Muscle layer of colon (tissue), 2 donors: ENCODE measurements around the gene DLGAP1.
A peak's percentile ranks its signal among the peaks of the same experiment; 100 is the strongest.
"Not testable (repeated sequence)": the region's sequence is repeated elsewhere in the genome, so short reads cannot be mapped to it uniquely, and the experiment has no call there.

ENCODE experiments used
- H3K27ac ChIP-seq: one replicate; pipeline ENCODE4 v1.7.0; 2013; ENCODE audit warnings: low read depth, mild to moderate bottlenecking, low read length, moderate library complexity
- H3K27me3 ChIP-seq, 2 donors: one replicate each; pipeline ENCODE4 v1.7.0; 2013; ENCODE audit warnings: low read length in 2 of 2, mild to moderate bottlenecking in 2 of 2; ENCODE audit not compliant: insufficient read depth in 2 of 2, control insufficient read depth in 1 of 2
- H3K36me3 ChIP-seq: one replicate; pipeline ENCODE4 v1.7.0; 2013; ENCODE audit warnings: mild to moderate bottlenecking, low read length; ENCODE audit not compliant: insufficient read depth
- H3K4me1 ChIP-seq: one replicate; pipeline ENCODE4 v1.7.0; 2013; ENCODE audit warnings: mild to moderate bottlenecking, low read length; ENCODE audit not compliant: insufficient read depth
- H3K4me3 ChIP-seq, 2 donors: one replicate each; pipeline ENCODE4 v1.7.0; 2013; ENCODE audit warnings: low read length in 2 of 2, low read depth in 1 of 2, mild to moderate bottlenecking in 1 of 2, moderate library complexity in 1 of 2
- H3K9ac ChIP-seq: one replicate; pipeline ENCODE4 v1.7.0; 2013; ENCODE audit warnings: low read length
- H3K9me3 ChIP-seq: one replicate; pipeline ENCODE4 v1.7.0; 2013; ENCODE audit warnings: mild to moderate bottlenecking, low read length
- donor health status: abdominal sarcoma.
- donor health status: Adenocarcinoma of cecum.

The DLGAP1 gene

DNA sequence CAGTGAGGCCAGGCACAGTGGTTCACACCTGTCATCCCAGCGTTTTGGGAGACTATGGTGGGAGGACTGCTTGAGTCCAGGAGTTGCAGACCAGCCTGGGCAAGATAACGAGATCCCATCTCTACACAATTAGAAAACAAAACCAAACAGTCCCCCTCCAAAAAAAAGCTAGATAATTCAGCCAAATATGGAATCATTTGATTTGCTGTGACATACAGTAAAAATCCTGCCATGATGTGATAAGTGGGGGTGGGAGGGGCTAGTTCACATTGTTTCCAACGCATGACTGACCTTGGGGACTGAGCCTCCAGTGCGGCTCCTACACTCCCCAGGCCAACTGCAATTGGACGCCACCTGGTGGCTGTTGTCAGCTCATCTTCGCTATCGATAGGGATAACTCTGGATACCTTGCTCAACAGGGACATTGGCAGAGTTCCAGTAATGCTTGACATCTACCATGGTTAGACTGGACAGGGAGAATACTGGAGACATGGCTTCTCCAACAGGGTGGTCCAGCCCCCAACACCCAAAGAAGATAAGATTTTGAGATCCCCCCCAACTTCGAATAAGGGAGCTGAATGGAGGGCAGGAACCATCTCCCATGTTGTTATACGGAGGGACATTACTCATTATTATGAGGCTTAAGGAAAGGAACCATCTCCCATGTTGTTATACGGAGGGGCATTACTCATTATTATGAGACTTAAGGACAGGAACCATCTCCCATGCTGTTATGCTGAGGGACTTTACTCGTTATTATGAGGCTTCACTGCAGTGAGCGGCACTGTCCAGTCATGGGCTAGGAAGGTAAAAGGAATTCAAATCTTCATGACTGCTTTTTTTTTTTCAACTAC lies 869.2 kb downstream of the DLGAP1 start:
- Histone ChIP-seq H3K27me3 (no peaks in the 10 kb centered on the region), H3K36me3 (no peaks in the 10 kb centered on the region), H3K4me3 (peak overlapping the region in 1 of 2 donors; percentile 21), H3K4me1 (no peaks in the 10 kb centered on the region), H3K9ac (no peak overlapping the region), H3K27ac (no peak overlapping the region), H3K9me3 (no peaks in the 10 kb centered on the region)

GRCh38 chr18:3584897-3585460 lies 870.1 kb downstream of the DLGAP1 start:
- Histone ChIP-seq H3K36me3 (no peaks in the 10 kb centered on the region), H3K9me3 (no peaks in the 10 kb centered on the region), H3K4me3 (no peak overlapping the region), H3K9ac (no peak overlapping the region), H3K27me3 (no peaks in the 10 kb centered on the region), H3K4me1 (no peaks in the 10 kb centered on the region), H3K27ac (no peak overlapping the region)

- Histone ChIP-seq H3K27me3 (no peaks in the 10 kb centered on the region), H3K4me3 (no peak overlapping the region), H3K4me1 (no peaks in the 10 kb centered on the region), H3K9me3 (no peaks in the 10 kb centered on the region), H3K9ac (no peak overlapping the region), H3K36me3 (no peaks in the 10 kb centered on the region), H3K27ac (no peak overlapping the region)
Measured at GRCh38 chr18:3584266-3584861, 870.7 kb downstream of the DLGAP1 start.

- no peak overlapping the region for H3K9ac ChIP-seq
- H3K36me3 ChIP-seq = no peaks in the 10 kb centered on the region
- no peaks in the 10 kb centered on the region for H3K27me3 ChIP-seq
- H3K4me1 ChIP-seq = no peaks in the 10 kb centered on the region
- H3K27ac ChIP-seq = no peak overlapping the region
- no peaks in the 10 kb centered on the region for H3K9me3 ChIP-seq
- no peak overlapping the region for H3K4me3 ChIP-seq
Measured at GRCh38 chr18:3583873-3584247, 871.2 kb downstream of the DLGAP1 start.

- not testable (repeated sequence) for H3K4me3 ChIP-seq, H3K9me3 ChIP-seq, H3K4me1 ChIP-seq, H3K9ac ChIP-seq, H3K27ac ChIP-seq, H3K36me3 ChIP-seq, H3K27me3 ChIP-seq
Measured at GRCh38 chr18:3583106-3583872, 871.8 kb downstream of the DLGAP1 start.

- Histone ChIP-seq H3K27ac (no peak overlapping the region), H3K4me1 (no peaks in the 10 kb centered on the region), H3K27me3 (no peaks in the 10 kb centered on the region), H3K4me3 (no peak overlapping the region), H3K9me3 (no peaks in the 10 kb centered on the region), H3K36me3 (no peaks in the 10 kb centered on the region), H3K9ac (no peak overlapping the region)
Measured at GRCh38 chr18:3581890-3582289, 873.2 kb downstream of the DLGAP1 start.

DNA sequence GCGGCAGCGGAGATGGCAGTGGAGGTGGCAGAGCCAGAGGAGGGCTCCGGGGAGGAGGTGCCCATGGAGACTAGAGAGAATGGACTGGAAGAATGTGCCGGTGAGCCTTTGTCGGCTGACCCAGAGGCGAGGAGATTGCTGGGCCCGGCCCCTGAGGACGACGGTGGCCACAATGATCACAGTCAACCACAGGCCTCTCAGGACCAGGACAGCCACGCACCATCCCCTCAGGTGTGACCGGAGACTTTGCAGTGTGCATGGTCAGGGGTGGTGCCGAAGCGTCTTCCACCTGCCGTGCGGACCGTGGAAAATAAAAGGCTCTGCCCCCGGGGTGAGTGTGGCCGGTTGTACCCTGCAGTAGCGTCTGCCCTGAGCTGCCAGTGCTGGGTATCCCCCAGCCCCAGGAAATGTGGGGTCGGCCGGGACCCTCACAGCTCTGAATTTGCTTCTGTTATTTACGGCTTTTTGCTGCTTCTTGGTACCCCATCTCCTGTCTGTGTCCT lies 874.5 kb downstream of the DLGAP1 start:
- H3K27ac ChIP-seq, H3K9ac ChIP-seq, H3K9me3 ChIP-seq, H3K36me3 ChIP-seq, H3K4me3 ChIP-seq, H3K27me3 ChIP-seq, H3K4me1 ChIP-seq: not testable (repeated sequence)

DNA sequence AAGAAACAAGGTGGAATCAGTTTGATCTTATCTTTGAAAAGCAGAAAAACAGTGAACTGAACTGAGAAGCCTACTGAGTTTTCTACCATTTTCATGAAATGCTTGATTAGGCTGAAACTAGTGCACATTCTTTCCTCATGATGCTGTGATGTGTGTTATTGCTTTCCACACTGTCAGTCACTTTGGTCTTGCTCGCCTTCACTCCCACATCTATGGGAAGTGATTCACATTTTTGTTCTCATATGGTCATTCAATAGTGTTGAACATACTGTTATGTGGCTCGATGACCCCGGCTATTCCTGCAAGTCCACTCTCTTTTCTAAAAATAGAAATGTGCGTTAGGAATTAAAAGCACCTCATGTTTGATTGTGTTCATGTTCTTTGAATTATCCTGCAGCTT lies 875.4 kb downstream of the DLGAP1 start:
- no peak overlapping the region for H3K4me3 ChIP-seq
- H3K36me3 ChIP-seq = no peaks in the 10 kb centered on the region
- no peaks in the 10 kb centered on the region for H3K4me1 ChIP-seq
- no peak overlapping the region for H3K27ac ChIP-seq
- no peaks in the 10 kb centered on the region for H3K9me3 ChIP-seq
- no peaks in the 10 kb centered on the region for H3K27me3 ChIP-seq
- H3K9ac ChIP-seq = no peak overlapping the region

DNA sequence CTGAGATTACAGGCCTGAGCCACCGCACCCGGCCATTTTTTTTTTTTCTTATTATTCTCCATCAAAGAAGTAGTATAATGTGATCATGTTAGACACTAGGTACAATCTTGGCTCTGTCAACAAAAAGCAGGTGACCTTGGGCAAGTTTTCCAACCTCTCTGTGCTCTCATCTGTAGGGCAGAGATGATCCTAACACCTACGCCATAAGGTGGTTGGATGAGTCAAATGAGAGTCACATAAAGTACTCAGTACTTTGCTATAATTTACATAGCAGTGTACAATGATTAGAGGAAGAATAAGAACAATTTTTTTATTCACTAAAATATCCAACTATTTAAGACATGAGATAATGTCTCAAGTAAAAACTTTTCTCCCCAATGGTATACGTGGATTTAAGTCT lies 876.5 kb downstream of the DLGAP1 start:
- H3K4me3 ChIP-seq = no peak overlapping the region
- H3K36me3 ChIP-seq = no peaks in the 10 kb centered on the region
- no peak overlapping the region for H3K9ac ChIP-seq
- H3K27ac ChIP-seq = no peak overlapping the region
- no peaks in the 10 kb centered on the region for H3K27me3 ChIP-seq
- H3K9me3 ChIP-seq = no peaks in the 10 kb centered on the region
- no peaks in the 10 kb centered on the region for H3K4me1 ChIP-seq

DNA sequence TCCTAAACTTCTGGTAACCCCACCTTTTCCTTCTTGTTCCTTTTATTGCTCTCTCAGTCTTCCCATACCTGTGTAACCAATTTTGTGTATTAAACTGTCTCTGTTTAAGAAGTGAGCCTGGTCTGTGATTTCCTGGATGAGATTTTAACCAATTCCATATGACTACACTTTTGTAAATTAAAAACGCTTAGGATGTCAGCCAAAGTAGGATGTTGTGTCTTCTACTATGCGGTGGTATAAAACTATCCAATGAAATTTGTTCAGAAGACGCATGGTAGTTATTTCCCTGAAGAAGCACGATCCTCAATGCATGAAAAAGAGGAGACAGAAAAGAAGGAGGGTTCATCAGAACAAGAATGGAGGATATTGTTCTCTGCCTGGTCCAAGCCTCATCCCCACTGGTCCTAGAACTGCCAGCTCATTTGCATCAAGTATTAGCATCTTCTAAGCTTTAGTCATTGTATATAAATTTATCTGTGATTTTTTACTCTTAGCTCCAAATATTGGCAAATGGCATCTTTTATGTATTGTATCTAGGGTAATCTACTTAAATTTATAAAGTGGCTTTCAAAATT lies 877.7 kb downstream of the DLGAP1 start:
- Histone ChIP-seq H3K4me3 (no peak overlapping the region), H3K9ac (no peak overlapping the region), H3K27ac (no peak overlapping the region), H3K9me3 (no peaks in the 10 kb centered on the region), H3K4me1 (no peaks in the 10 kb centered on the region), H3K36me3 (no peaks in the 10 kb centered on the region), H3K27me3 (no peaks in the 10 kb centered on the region)

DNA sequence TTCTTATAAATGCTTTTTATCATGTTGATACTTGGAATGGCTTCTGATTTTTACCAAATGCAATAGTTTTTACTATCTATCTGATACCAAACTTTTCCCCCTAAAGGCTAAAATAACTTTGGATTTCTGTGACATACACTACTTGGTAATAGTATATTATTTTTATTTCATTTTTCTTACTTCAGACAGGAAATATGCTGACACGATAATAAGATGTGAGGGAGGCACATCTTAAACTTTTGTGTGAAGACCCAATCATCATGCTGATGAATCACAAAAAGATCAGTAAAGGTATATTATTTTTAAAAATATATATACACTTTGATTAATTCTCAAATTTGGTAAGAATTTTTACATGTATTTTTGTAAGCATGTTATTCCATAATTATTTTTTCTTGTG lies 882.3 kb downstream of the DLGAP1 start:
- Histone ChIP-seq H3K4me3 (no peak overlapping the region), H3K36me3 (no peaks in the 10 kb centered on the region), H3K27me3 (no peaks in the 10 kb centered on the region), H3K9ac (no peak overlapping the region), H3K27ac (no peak overlapping the region), H3K9me3 (no peaks in the 10 kb centered on the region), H3K4me1 (no peaks in the 10 kb centered on the region)
